Suppressor macrophage treated with lipopolysaccharide for 1 hour (primary cell): Measurements from ENCODE around the gene MRLN.

Source experiments
- DNase-seq, 3 donors: peaks; one replicate each; pipeline ENCODE4 v3.0.0-alpha.2; 2020 to 2022

Gene MRLN

DNA sequence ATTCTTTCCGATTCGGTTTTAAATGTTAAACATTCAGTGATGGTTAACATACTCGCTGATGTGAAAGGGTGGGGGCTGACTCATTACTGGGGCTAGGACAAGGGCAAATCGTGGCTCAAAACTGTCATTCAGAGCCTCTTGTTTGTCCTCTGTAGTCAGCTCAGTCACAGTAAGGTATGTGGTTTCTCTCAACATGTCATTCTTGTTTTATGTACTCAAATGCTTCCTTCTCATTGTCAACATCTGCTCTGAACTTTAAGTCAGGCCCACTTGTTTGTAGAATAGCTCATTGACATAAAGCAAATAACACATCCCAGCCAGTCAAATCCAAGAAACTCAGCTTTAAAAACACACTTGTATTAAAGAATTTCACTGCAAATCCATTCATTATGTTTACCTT, 50.9 kb downstream of the MRLN start:
- no peak for DNase-seq

DNA sequence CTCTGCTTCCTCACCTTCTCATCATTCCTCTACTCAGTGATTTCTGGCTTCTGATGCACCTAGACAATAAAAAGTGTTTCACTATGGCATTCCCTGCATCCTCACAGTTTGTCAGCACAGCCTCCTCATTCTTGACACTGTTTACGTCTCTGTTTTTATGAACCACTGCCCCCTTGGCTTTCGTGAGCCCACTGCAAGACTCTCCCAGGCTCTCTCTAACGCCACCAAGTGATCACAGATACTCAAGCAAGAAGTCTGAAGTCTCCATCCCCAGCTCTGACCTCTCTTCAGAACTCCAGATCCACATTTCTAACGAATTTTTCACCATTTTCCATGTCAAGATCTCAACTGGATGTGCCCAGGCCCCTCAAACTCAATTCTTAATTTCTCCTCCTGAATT, 52.5 kb downstream of the MRLN start:
- DNase-seq = no peak

DNA sequence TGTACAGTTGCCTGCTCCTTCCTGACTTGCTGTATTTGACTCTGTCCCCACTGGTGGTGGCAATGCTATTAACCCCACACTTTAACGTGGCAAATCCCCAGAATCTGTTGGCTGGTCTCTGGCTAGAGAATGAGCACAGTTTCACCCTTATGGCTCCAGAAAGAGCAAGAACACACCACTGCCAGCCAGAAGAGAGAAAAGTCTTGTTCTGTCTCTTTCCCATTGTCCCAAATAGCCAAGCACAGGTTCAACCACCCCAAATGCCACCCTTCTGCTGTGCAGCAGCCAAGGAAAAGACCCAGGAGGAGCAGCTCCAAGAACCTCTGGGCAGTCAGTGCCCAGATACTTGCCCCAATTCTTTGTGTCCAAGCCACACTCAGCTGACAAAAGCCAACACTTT, 54.9 kb downstream of the MRLN start:
- no peak for DNase-seq

DNA sequence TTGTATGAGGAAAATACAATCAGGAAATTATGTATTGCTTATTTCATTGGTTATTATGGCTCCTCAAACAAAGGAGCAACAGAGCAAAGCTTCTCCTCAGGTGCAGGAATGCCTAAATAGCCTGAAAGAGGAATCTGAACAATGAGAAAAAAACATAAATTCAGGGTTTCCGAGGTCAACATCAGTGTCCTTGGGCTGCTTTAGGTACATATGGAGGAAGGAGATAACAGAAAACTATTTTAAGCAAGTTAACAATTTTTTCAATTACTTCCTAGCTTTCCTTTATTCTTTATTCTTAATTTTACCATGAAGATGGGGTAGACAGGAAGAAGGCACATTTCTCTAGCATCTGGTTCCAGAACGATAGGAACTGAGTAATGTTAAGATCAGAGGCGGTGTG, 57.6 kb downstream of the MRLN start:
- no peak for DNase-seq

DNA sequence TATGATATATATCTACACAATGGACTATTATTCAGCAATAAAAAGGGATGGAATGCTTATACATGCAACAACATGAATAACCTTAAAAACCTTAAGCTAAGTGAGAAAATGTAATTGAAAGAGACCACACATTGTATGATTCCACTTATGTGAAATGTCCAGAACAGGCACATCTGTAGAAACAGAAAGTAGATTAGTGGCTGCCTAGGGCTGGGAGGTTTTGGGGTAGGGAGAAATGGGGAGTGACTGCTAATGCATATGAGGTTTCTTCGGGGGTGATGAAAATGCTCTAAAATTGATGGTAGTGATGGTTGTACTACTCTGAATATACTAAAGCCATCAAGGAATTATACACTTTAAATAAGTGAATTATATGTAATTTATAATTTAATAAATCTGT, 58.3 kb downstream of the MRLN start:
- no peak for DNase-seq

GRCh38 chr10:59692113-59692512, 61.1 kb downstream of the MRLN start:
- no peak for DNase-seq

- no peak for DNase-seq
Measured at GRCh38 chr10:59688921-59689351, 64.3 kb downstream of the MRLN start.

DNA sequence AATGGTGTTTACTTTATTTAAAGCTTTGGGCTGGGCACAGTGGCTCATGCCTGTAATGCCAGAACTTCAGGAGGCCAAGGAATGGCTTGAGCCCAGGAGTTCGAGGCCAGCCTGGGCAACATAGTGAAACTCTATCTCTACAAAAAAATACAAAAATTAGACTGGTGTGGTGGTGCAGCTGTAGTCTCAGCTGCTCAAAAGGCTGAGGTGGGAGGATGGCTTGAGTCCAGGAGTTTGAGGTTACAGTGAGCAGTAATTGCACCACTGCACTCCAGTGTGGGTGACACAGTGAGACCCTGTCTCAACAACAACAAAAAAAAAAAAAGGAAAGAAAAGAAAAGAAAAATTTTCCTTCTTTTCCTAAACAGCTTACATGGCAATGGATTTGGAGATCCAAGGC, 65.6 kb downstream of the MRLN start:
- DNase-seq = no peak
